Sigmoid colon (tissue), 4 donors: Measurements from ENCODE around the gene NUTM2A.
"Not testable (repeated sequence)": the region's sequence is repeated elsewhere in the genome, so short reads cannot be mapped to it uniquely, and the experiment has no call there.

ENCODE experiments used
- CTCF ChIP-seq, 4 experiments: fragments of 450-650 bp in 3 of 4; fragments of 200-600 bp in 1 of 4; IDR thresholded peaks; one replicate each; pipeline ENCODE4 v1.5.1; 2016 to 2019; ENCODE audit warnings: antibody characterized with exemption in 4 of 4, mild to moderate bottlenecking in 3 of 4, moderate library complexity in 2 of 4
- EP300 ChIP-seq, 4 donors: sonication (generic); formaldehyde crosslinking; IDR thresholded peaks; one replicate each; pipeline ENCODE4 v1.6.1; 2017; ENCODE audit warnings: antibody characterized with exemption in 4 of 4
- POLR2A ChIP-seq, 2 donors: fragments of 450-650 bp; IDR thresholded peaks; one replicate each; pipeline ENCODE4 v1.6.1; 2016; ENCODE audit warnings: antibody characterized with exemption in 2 of 2, mild to moderate bottlenecking in 2 of 2, moderate library complexity in 2 of 2

DNA sequence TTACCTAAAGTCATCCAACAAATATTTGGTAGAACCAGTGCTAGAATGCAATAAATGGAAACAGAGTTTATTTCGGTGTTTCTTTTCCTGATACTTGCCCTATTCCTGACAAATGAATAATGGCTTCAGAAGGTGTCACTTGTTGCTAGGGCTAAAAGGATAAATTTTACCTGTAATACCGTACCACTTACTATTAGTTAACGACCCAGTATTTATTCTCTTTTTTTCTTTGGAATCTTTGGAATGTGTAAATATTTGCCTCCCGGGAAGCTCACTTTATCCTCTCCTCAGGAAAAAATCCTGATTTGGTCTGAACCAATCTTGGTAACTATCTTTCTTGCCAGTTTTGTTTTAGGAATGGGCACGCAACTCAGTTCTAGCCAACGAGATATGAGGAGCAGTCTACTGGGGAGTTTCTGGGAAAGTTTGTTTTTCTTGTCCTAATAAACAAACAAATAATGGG, 14.1 kb downstream of the NUTM2A start:
- not testable (repeated sequence) for TF ChIP-seq POLR2A, CTCF, EP300 (IDR thresholded peaks at IDR 0.05)
